Measurements from ENCODE around the gene PFN3.
A peak's percentile ranks its signal among the peaks of the same experiment; 100 is the strongest.

PFN3 gene

DNA sequence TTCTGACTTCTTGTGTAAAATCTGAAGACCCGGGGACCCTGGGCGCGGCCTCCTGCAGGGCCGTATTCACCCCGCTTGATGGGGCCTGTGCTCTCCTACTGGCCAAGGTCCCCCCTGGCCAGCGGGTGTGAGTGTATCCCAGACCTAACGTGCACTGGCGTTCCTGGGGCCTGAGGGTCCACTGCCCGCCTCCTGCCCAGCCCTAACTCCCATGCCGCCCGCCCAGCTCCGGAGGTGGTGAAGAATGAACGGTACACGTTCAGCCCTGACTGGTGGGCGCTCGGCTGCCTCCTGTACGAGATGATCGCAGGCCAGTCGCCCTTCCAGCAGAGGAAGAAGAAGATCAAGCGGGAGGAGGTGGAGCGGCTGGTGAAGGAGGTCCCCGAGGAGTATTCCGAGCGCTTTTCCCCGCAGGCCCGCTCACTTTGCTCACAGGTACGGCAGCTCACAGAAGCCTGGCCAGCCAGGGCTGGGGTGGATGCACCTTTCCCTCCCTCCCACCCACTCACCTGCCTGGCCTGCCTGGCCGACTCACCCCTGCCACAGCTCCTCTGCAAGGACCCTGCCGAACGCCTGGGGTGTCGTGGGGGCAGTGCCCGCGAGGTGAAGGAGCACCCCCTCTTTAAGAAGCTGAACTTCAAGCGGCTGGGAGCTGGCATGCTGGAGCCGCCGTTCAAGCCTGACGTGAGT is 35.5 kb upstream of the PFN3 start:
- no peak for TF ChIP-seq CTCF (IDR thresholded peaks at IDR 0.05; ENCODE audit: insufficient read depth, low read depth, low read length, missing control alignments)
- H3K4me3 ChIP-seq (ENCODE audit: low read depth, low read length), result no peak overlapping the region
- no peak for DNase-seq (ENCODE audit: low read depth)

- H3K4me3 ChIP-seq (ENCODE audit: low read depth, low read length), result no peak overlapping the region
- no peak for DNase-seq (ENCODE audit: low read depth)
- no peak for TF ChIP-seq CTCF (IDR thresholded peaks at IDR 0.05; ENCODE audit: insufficient read depth, low read depth, low read length, missing control alignments)
Measured at GRCh38 chr5:177434942-177435738, 34.7 kb upstream of the PFN3 start.

DNA sequence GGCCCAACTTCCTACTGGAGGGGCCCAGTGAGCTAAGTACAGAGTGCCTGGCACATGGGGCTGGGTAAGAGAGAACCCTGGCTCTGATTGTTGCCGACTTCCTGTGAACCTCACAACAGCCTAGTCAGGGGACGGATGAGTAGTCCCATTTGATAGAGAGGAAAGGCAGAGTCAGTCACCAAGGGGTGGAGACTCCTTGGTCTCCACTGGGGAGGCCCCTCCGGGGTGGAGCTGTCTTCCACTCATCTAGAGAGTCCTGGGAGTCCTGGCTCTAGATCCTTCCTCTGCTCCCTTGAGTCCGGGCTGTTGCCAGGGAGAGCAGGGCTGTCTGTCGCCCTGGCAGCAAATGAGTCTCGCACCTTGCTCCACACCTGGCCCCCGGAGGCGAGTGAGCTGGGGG is 34.0 kb upstream of the PFN3 start:
- peak; percentile 7 for DNase-seq (ENCODE audit: low read depth)
- TF ChIP-seq CTCF (IDR thresholded peaks at IDR 0.05; ENCODE audit: insufficient read depth, low read depth, low read length, missing control alignments), result no peak
- H3K4me3 ChIP-seq (ENCODE audit: low read depth, low read length), result no peak overlapping the region

DNA sequence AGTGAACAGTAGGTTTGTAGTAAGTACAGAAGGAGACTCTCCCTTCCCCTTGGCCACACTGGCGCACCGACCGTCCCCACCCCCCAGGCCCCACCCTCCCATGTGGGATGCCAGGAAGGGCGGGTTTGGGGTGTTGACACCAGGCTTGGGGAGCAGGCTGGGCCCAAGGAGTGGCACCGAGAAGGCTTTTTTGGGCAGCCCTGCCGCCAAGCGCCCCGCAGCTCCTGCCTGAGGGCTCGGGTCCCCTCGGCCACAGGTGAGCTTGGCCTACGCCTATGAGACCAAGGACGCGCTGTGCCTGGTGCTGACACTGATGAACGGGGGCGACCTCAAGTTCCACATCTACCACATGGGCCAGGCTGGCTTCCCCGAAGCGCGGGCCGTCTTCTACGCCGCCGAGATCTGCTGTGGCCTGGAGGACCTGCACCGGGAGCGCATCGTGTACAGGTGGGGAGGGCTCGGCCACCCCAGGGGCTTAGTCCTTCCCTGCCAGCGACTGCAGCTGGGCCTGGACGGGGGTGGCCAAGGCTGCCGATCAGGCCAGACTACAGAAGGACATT is 33.3 kb upstream of the PFN3 start:
- H3K4me3 ChIP-seq (ENCODE audit: low read depth, low read length), result no peak overlapping the region
- no peak for TF ChIP-seq CTCF (IDR thresholded peaks at IDR 0.05; ENCODE audit: insufficient read depth, low read depth, low read length, missing control alignments)
- no peak for DNase-seq (ENCODE audit: low read depth)

GRCh38 chr5:177432839-177433657 is 32.6 kb upstream of the PFN3 start:
- no peak for DNase-seq (ENCODE audit: low read depth)
- TF ChIP-seq CTCF (IDR thresholded peaks at IDR 0.05; ENCODE audit: insufficient read depth, low read depth, low read length, missing control alignments), result no peak
- H3K4me3 ChIP-seq (ENCODE audit: low read depth, low read length), result no peak overlapping the region

- DNase-seq (ENCODE audit: low read depth), result no peak
Measured at GRCh38 chr5:177432143-177432838, 31.8 kb upstream of the PFN3 start.

More at GRCh38 chr5:177432143-177432838, 31.8 kb upstream of the PFN3 start:
- TF ChIP-seq CTCF (IDR thresholded peaks at IDR 0.05; ENCODE audit: insufficient read depth, low read depth, low read length, missing control alignments), result no peak
- peak overlapping the region; percentile 87 for H3K4me3 ChIP-seq (ENCODE audit: low read depth, low read length)

Data from GM12865 (cell line).